Activated CD4-positive, alpha-beta T cell treated with anti-CD3 and anti-CD28 coated beads, Interleukin-10, Interleukin-2, amounts not matched to agents 100 ng/mL and 50 ng/mL, durations not matched to agents 16 hours and 8 hours (primary cell): ENCODE data around the gene GDPD4.

Experiments
- DNase-seq: peaks from one replicate; pipeline ENCODE4 v3.0.0-alpha.2; 2020

GDPD4 gene

GRCh38 chr11:77232242-77232641, 69.2 kb downstream of the GDPD4 start:
- no peak for DNase-seq

GRCh38 chr11:77231800-77232199, 69.7 kb downstream of the GDPD4 start:
- no peak for DNase-seq

GRCh38 chr11:77230878-77231605, 70.4 kb downstream of the GDPD4 start:
- DNase-seq = no peak

- DNase-seq = no peak
Observed at GRCh38 chr11:77223797-77224196, 77.7 kb downstream of the GDPD4 start.

GRCh38 chr11:77217156-77217555, 84.3 kb downstream of the GDPD4 start:
- DNase-seq = no peak

- no peak for DNase-seq
Observed at GRCh38 chr11:77215106-77215505, 86.4 kb downstream of the GDPD4 start.

- DNase-seq = no peak
Observed at GRCh38 chr11:77214557-77214956, 86.9 kb downstream of the GDPD4 start.

GRCh38 chr11:77213589-77214428, 87.7 kb downstream of the GDPD4 start:
- DNase-seq = no peak

- DNase-seq = no peak
Observed at GRCh38 chr11:77213029-77213579, 88.4 kb downstream of the GDPD4 start.

- DNase-seq = no peak
Observed at GRCh38 chr11:77212314-77213007, 89.0 kb downstream of the GDPD4 start.

- DNase-seq = no peak
Observed at GRCh38 chr11:77211594-77212251, 89.8 kb downstream of the GDPD4 start.

- DNase-seq = no peak
Observed at GRCh38 chr11:77211040-77211451, 90.4 kb downstream of the GDPD4 start.

GRCh38 chr11:77209663-77210062, 91.8 kb downstream of the GDPD4 start:
- no peak for DNase-seq

- no peak for DNase-seq
Observed at GRCh38 chr11:77208535-77208934, 93.0 kb downstream of the GDPD4 start.

GRCh38 chr11:77207618-77208313, 93.7 kb downstream of the GDPD4 start:
- no peak for DNase-seq

- no peak for DNase-seq
Observed at GRCh38 chr11:77207019-77207485, 94.4 kb downstream of the GDPD4 start.

GRCh38 chr11:77206264-77207018, 95.0 kb downstream of the GDPD4 start:
- no peak for DNase-seq

GRCh38 chr11:77205467-77206263, 95.8 kb downstream of the GDPD4 start:
- DNase-seq = no peak

GRCh38 chr11:77204754-77205466, 96.6 kb downstream of the GDPD4 start:
- no peak for DNase-seq
